ENCODE measurements around the gene TCOF1. TPM values are rescaled to one million over a fixed set of nuclear protein-coding genes. Genes with fewer than 3 reads are reported as not detected.
A peak's percentile ranks its signal among the peaks of the same experiment; 100 is the strongest.

The TCOF1 gene
- total and polyA plus RNA-seq, 8 donors, result 8.7 to 19.9 (median 13.7) TPM

DNA sequence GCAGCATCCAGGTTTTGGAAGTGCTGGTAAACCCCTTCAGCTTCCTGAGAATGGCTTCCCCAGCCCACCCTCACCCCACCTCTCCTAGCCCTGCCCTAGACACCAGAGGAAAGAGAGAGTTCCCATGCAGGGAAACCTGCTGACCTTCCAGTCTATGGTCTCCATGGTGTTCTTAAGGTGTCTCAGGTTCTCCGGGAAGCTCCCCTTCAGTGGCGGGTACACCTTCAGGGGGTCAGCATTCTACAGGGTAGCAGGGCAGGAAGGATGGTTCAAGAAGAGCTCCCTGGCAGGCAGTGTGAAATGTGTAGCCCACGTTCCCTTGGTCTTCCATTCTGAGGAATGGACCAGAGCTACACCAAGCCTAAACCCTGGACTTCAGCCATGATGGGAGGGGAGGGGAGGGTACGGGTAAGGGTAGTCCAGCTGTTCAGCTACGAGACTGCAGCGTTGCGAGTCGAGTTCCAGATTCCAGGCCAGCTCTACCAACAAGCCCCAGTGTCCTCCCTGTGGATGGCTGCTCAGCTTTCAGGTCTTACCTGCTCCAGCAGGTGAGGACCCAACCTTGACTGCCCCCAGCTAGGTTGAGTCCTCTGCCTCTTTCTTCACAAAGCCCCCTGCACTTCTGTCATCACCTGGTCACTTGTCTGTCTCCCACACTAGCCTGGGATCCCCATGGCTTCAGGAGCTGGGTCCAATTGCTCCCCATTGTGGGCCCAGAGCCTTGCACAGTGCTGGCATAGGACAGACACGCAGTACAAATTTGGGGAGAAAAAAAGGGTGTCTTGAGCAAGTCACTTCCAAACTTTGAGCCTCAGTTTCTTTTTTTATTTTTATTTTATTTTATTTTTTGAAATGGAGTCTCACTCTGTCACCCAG, 47.7 kb downstream of the TCOF1 start:
- ATAC-seq (no peak), FAIRE-seq (no peak), DNase-seq (no peak)
- no peak overlapping the region for H3K4me3 ChIP-seq
- intact Hi-C loops (cut with DNase I), result no loop called here
- no peaks in the 10 kb centered on the region for H3K36me3 ChIP-seq
- no peaks in the 10 kb centered on the region for H3K27me3 ChIP-seq
- no peaks in the 10 kb centered on the region for H3K9me3 ChIP-seq
- no peak overlapping the region for H3K27ac ChIP-seq
- 70 to 82% methylated on average over 9 of the region's 9 CpGs for WGBS, 2 donors
- TF ChIP-seq, protein P1, sequence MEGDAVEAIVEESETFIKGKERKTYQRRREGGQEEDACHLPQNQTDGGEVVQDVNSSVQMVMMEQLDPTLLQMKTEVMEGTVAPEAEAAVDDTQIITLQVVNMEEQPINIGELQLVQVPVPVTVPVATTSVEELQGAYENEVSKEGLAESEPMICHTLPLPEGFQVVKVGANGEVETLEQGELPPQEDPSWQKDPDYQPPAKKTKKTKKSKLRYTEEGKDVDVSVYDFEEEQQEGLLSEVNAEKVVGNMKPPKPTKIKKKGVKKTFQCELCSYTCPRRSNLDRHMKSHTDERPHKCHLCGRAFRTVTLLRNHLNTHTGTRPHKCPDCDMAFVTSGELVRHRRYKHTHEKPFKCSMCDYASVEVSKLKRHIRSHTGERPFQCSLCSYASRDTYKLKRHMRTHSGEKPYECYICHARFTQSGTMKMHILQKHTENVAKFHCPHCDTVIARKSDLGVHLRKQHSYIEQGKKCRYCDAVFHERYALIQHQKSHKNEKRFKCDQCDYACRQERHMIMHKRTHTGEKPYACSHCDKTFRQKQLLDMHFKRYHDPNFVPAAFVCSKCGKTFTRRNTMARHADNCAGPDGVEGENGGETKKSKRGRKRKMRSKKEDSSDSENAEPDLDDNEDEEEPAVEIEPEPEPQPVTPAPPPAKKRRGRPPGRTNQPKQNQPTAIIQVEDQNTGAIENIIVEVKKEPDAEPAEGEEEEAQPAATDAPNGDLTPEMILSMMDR (IDR thresholded peaks at IDR 0.05), result no peak
- peaks cover 0 to 4% (median 0%) of the 10 kb centered on the region in 3 donors for H3K4me1 ChIP-seq

DNA sequence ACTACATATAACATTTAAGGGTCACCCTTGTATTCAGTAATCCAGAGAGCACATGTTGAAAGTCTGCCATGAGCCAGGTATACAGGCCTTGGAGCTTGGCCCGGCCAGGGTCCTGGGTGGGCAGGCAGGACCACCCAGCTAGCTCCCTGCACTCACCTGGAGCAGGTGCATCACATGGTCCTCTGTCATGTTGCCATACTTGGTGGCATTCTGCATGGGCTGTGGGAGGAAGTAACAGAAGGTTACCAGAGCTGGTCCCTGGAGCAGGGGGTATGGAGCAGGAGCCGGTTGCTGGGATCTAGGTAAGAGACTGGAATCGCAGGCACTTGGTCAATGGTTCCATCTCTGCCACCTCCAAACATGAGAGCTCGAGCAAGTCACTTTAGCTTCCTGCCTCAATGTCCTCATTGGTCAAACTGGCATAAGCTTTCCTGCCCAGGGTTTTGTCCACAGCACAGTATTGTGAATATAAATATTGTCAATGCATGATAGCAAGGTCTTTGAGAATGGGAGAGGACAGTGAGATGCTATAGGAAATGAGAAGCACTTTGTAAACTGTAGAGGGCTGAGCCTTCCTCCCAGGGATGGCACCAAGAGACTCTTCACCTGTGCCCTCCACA, 48.7 kb downstream of the TCOF1 start:
- intact Hi-C loops (cut with DNase I), result no loop called here

DNA sequence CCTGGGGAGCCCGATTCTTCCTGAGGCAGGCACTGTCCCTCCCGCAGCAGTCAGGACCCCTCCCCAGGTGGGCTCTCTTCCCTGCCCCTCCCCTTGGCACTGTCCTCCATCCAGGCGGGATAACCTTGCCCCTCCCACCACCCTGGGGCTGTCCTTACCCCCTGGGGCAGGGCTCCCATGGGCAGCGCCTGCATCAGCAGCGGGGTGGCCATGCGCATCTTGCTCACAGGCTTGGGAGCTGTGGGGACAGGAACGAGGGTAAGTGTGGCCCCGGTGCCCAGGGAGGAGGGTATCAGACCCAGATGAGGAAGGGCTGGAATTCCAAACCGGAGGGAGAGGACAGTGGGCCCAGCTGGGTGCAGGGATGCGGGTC, 49.2 kb downstream of the TCOF1 start:
- intact Hi-C loops (cut with DNase I), result no loop called here
- DNase-seq, result peak in 1 of 6 donors; percentile 62
- TF ChIP-seq, protein P1 (IDR thresholded peaks at IDR 0.05), result no peak
- Histone ChIP-seq H3K4me3 (no peak overlapping the region), H3K4me1 (peaks cover 0 to 6% (median 0%) of the 10 kb centered on the region in 3 donors), H3K27ac (no peak overlapping the region), H3K36me3 (no peaks in the 10 kb centered on the region), H3K9me3 (no peaks in the 10 kb centered on the region), H3K27me3 (no peaks in the 10 kb centered on the region)
- WGBS, 2 donors, result 59 to 71% methylated on average over 10 of the region's 10 CpGs
- ATAC-seq, result no peak
- no peak for FAIRE-seq

More for the DNA sequence above, 48.7 kb downstream of the TCOF1 start:
- Histone ChIP-seq H3K9me3 (no peaks in the 10 kb centered on the region), H3K27ac (no peak overlapping the region), H3K36me3 (no peaks in the 10 kb centered on the region), H3K4me3 (no peak overlapping the region), H3K4me1 (peaks cover 0 to 6% (median 0%) of the 10 kb centered on the region in 3 donors), H3K27me3 (no peaks in the 10 kb centered on the region)
- WGBS, 2 donors, result 56 to 72% methylated on average over 4 of the region's 4 CpGs
- TF ChIP-seq, protein P1 (IDR thresholded peaks at IDR 0.05), result no peak
- DNase-seq, result no peak
- no peak for ATAC-seq
- no peak for FAIRE-seq

DNA sequence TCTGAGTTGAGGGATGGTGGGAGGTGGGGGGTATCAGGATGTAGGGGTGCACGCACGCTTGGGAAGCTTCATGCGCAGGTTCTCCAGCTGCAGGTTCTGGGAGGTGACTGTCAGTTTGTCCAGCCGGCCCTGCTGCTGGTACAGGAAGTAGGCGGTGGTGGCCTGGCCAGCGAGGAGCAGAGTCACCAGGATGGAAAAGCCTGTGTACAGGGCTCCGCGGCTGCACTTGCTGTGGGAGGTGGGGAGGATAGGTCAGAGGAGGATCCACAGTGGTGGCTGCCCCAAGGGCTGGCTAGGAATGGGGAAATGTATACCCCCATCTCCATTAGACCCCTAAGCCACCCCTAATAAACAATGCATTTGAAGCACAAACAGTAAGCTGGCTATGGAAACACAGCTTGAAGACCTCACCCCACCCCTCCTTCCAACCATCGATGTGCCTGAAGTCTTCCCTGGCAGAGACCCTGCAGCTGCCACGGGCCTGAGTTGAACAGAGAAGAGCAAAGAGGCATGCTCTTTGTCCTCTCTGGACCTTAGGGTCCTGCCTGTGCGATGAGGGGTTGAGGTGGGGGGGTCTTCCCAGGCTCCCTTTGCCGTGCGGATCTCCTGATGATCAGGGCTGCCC, 49.7 kb downstream of the TCOF1 start:
- H3K36me3 ChIP-seq, result no peaks in the 10 kb centered on the region
- H3K27ac ChIP-seq, result no peak overlapping the region

More for the DNA sequence above, 49.7 kb downstream of the TCOF1 start:
- DNase-seq (peak in 1 of 6 donors; percentile 53), FAIRE-seq (no peak), ATAC-seq (no peak)
- intact Hi-C loops (cut with DNase I), result no loop called here
- Histone ChIP-seq H3K4me3 (no peak overlapping the region), H3K4me1 (peaks cover 0 to 6% (median 0%) of the 10 kb centered on the region in 3 donors), H3K27me3 (no peaks in the 10 kb centered on the region), H3K9me3 (no peaks in the 10 kb centered on the region)
- 73 to 74% methylated on average over 13 of the region's 13 CpGs for WGBS, 2 donors
- TF ChIP-seq, protein P1 (IDR thresholded peaks at IDR 0.05), result no peak

All from pancreas (tissue), 10 donors.